Activated naive CD8-positive, alpha-beta T cell treated with anti-CD3 and anti-CD28 coated beads for 36 hours (primary cell): ENCODE results near the gene SH2B3. TPM values are rescaled to one million over a fixed set of nuclear protein-coding genes. Genes with fewer than 3 reads are reported as not detected.

Source experiments
- DNase-seq: peaks from one replicate; pipeline ENCODE4 v3.0.0; 2021
- H3K27ac Mint-ChIP-seq: one replicate; pipeline ENCODE4 v1.8.0; 2022; ENCODE audit warnings: mild to moderate bottlenecking, moderate library complexity, mixed read lengths
- H3K27me3 Mint-ChIP-seq: one replicate; pipeline ENCODE4 v1.8.0; 2022; ENCODE audit warnings: mild to moderate bottlenecking, mixed read lengths
- H3K36me3 Mint-ChIP-seq: one replicate; pipeline ENCODE4 v1.8.0; 2021; ENCODE audit warnings: mild to moderate bottlenecking, mixed read lengths
- H3K4me1 Mint-ChIP-seq: one replicate; pipeline ENCODE4 v1.8.0; 2021; ENCODE audit warnings: mixed read lengths
- H3K4me3 Mint-ChIP-seq: one replicate; pipeline ENCODE4 v1.8.0; 2022; ENCODE audit warnings: mild to moderate bottlenecking, moderate library complexity, mixed read lengths
- H3K9me3 Mint-ChIP-seq: one replicate; pipeline ENCODE4 v1.8.0; 2022; ENCODE audit warnings: mixed read lengths
- total RNA-seq, 2 experiments: library from RNA; stranded (reverse); gene quantifications; one replicate each; pipeline ENCODE4 v1.2.3, GENCODE V29; 2021

Gene SH2B3
- total RNA-seq, result 10 to 100 TPM; 58.5 to 59.4 TPM

DNA sequence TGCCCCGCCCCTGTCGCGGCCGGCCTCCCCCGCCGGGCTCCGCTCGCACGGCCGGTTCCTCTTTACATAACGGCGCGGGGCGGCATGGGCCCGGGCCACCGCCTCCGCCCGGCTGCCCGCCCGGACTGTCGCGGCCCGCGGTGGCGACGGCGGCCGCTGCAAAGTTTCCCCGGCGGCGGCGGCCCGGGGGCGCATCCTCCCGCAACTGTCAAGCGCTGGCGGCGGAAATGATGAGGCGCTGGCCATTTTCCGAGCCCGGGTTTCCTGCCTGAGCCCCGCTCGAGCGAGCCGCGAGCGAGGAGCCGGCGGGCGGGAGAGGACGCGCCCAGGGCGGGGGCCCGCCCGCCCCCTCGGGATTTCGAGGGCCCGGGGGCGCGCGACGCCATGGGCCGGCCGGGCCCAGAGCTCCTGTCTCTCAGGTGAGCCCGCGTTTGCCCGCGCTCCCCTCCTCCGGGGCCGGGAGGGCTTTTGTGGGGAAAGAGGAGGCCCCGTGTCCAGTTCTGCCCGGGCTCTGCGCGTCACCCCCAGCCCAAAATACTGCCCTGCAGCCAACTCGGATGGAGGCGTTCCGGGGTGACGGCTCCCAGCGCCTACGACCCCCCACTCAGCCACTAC is at the start of gene SH2B3:
SH2B3 (plus strand) TSS at position 65 of the 615 bp plus-strand sequence. CDS start 12,223 bp downstream, outside the sequence.
- peak; percentile 85 for DNase-seq
- Mint-ChIP-seq H3K9me3 (no peaks in the 10 kb centered on the region), H3K4me1 (peaks cover 51% of the 10 kb centered on the region), H3K27ac (peak within 1 kb of the TSS; percentile 99), H3K36me3 (peaks cover 32% of the 10 kb centered on the region), H3K4me3 (peak within 1 kb of the TSS; percentile 97), H3K27me3 (no peaks in the 10 kb centered on the region)

GRCh38 chr12:111359231-111359913 is 46.4 kb upstream of the SH2B3 start:
- no peaks in the 10 kb centered on the region for H3K36me3 Mint-ChIP-seq
- H3K27me3 Mint-ChIP-seq, result peaks cover 13% of the 10 kb centered on the region
- no peak overlapping the region for H3K4me3 Mint-ChIP-seq
- no peaks in the 10 kb centered on the region for H3K9me3 Mint-ChIP-seq
- H3K4me1 Mint-ChIP-seq, result peaks cover 16% of the 10 kb centered on the region
- H3K27ac Mint-ChIP-seq, result peak overlapping the region; percentile 67
- peak; percentile 71 for DNase-seq

GRCh38 chr12:111359914-111360276 is 45.8 kb upstream of the SH2B3 start:
- Mint-ChIP-seq H3K9me3 (no peaks in the 10 kb centered on the region), H3K36me3 (no peaks in the 10 kb centered on the region), H3K4me1 (peaks cover 16% of the 10 kb centered on the region), H3K27me3 (peaks cover 13% of the 10 kb centered on the region), H3K27ac (peak overlapping the region; percentile 67), H3K4me3 (no peak overlapping the region)
- DNase-seq, result no peak

DNA sequence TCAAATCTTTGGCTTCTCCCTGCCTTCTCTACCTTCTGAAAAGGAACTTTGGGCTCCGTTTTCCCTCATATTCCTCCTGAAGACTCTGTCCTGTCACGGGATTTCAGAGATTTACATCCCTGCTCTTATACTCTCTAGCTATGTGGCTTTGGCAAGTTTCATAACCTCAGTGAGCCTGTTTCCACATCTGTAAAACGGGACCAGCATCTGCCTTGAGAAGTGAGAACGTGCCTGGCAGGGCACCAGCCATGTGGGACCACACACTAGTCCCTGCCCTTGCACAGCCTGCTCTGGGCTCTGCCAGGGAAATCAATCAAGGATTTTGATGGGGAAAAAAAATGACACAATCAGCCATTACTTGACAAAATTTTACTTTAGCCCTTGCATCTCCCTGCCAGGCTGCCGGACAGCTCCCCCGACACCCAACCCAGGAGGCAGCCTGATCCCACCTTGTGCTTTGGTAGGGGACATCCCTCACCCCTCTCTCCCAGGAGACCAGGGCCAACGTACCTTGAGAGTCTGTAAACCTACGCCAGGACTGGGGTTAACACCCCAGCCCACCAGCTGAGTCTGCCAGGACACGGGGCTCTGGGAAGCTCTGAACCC is 45.3 kb upstream of the SH2B3 start:
- no peak overlapping the region for H3K27ac Mint-ChIP-seq

DNA sequence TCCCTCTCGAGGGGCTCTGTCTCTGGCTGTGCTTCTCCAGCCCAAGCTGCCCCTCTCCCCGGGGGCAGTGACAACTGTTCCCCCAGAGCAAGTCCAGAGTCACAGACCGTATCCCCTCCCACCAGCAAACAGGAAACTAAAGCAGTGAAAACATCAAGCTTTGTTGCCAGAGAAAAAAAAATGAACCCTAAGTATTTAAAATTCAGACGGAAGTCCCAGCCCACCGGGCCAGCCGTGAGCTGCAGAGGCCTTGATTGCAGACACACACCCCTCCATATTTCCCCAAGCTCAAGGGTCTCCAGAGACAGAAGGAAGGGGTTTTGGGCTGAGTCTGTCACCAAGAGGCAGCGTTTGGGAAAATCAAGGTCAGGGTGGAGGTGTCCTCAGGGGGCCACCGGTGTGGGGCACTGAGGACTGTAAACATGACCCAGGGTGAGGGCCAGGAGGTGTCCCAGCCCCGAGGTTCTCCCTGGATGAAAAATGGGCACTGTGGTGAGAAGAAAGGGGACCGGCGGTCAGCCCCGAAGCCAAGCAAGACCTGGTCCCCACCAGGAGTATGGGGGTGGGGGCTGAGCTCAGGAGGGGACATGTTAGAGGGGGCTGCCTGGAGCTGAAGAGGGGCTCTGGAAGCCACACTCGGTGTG is 44.5 kb upstream of the SH2B3 start:
- H3K36me3 Mint-ChIP-seq, result no peaks in the 10 kb centered on the region

More for the DNA sequence above, 45.3 kb upstream of the SH2B3 start:
- Mint-ChIP-seq H3K4me3 (no peak overlapping the region), H3K9me3 (no peaks in the 10 kb centered on the region), H3K4me1 (peaks cover 16% of the 10 kb centered on the region), H3K27me3 (peaks cover 13% of the 10 kb centered on the region), H3K36me3 (no peaks in the 10 kb centered on the region)
- DNase-seq, result no peak

GRCh38 chr12:111361717-111362576 is 43.8 kb upstream of the SH2B3 start:
- Mint-ChIP-seq H3K9me3 (no peaks in the 10 kb centered on the region), H3K27me3 (peaks cover 13% of the 10 kb centered on the region), H3K4me1 (peaks cover 16% of the 10 kb centered on the region), H3K36me3 (no peaks in the 10 kb centered on the region), H3K27ac (no peak overlapping the region), H3K4me3 (no peak overlapping the region)
- DNase-seq, result no peak

More for the DNA sequence above, 44.5 kb upstream of the SH2B3 start:
- no peaks in the 10 kb centered on the region for H3K9me3 Mint-ChIP-seq
- H3K4me1 Mint-ChIP-seq, result peaks cover 16% of the 10 kb centered on the region
- no peak for DNase-seq
- H3K4me3 Mint-ChIP-seq, result no peak overlapping the region
- peaks cover 13% of the 10 kb centered on the region for H3K27me3 Mint-ChIP-seq
- no peak overlapping the region for H3K27ac Mint-ChIP-seq

DNA sequence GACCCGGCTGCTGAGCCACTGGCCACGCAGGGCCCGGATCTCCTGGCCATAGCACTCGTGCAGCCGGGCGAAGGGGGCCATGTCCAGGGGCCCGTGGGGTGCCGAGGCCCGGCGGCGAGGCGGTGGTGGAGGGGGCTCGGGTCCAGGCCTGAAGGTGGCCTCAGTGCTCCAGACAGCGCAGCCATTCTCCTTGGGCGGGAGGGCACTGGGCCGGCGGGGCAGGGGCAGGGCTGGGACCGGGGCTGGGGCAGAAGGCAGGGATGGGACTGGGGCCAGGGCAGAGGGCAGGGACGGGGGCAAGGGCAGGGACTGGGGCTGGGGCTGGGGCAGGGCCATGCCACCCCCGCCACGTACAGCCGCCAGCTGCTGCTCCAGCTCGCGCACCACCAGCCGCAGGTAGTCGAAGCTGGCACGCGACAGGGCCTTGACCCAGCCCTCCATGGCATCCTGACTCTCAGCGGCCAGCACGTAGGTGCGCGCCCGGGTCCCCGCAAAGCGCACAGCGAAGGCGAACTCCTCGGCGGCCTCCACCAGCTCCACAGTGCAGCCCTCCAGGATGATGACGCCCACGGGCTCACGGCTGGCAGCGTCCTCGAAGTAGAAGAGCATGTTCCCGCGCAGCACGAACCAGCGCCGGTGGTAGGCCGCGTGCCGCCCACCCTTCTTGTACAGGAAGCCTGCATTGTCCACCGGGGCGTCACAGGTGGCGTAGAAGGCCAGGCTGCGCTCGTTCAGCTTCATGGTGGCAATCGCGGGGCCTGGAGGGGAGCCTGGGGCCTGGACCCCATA is 42.8 kb upstream of the SH2B3 start:
- H3K9me3 Mint-ChIP-seq, result no peaks in the 10 kb centered on the region
- peaks cover 22% of the 10 kb centered on the region for H3K4me1 Mint-ChIP-seq
- H3K4me3 Mint-ChIP-seq, result no peak overlapping the region
- peaks cover 13% of the 10 kb centered on the region for H3K27me3 Mint-ChIP-seq
- DNase-seq, result no peak
- H3K27ac Mint-ChIP-seq, result no peak overlapping the region
- no peaks in the 10 kb centered on the region for H3K36me3 Mint-ChIP-seq

DNA sequence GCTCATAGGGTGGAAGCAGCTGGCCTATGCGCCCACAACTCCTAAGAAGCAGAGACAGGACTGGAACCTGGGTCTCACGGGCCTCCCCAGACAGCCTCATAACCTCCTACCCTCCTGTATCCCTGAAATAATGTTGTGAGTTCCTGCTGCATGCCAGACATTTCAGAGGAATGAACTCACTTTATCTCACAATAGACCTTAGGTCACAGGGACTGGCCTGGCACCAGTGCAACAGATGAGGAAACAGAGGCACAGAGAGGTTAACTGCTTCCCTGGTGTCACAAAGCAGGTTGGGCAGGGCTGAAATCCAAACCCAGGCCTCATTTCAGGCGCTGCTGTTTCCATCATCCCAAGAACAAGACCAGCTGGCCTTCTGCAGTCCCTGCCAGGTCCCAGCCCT is 42.1 kb upstream of the SH2B3 start:
- H3K9me3 Mint-ChIP-seq, result no peaks in the 10 kb centered on the region
- no peak overlapping the region for H3K4me3 Mint-ChIP-seq
- H3K4me1 Mint-ChIP-seq, result peaks cover 26% of the 10 kb centered on the region
- no peak for DNase-seq
- H3K27ac Mint-ChIP-seq, result no peak overlapping the region
- H3K36me3 Mint-ChIP-seq, result no peaks in the 10 kb centered on the region
- peaks cover 11% of the 10 kb centered on the region for H3K27me3 Mint-ChIP-seq

DNA sequence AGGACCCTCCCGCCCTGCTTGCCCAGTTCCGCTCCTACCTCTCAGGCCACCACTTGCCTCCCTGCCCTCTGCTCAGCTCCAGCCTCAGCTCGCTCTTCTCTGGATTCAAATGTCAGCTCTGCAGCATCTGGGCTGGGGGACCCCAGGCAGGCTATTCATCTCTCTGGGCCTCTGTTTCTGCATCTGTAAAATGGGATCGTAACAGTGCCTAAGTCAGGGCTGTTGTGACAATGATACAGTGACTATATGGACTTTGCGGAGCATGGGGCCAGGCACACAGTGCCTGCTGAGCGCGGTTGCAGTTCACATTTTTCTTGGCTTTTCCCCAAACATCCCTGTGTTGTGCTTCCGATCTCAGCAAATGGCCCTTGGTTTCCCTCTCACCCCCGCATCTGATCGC is 39.6 kb upstream of the SH2B3 start:
- no peak for DNase-seq
- Mint-ChIP-seq H3K9me3 (no peaks in the 10 kb centered on the region), H3K4me3 (no peak overlapping the region)

GRCh38 chr12:111366583-111366982 is 39.1 kb upstream of the SH2B3 start:
- Mint-ChIP-seq H3K4me3 (no peak overlapping the region), H3K27ac (no peak overlapping the region)

More for the DNA sequence above, 39.6 kb upstream of the SH2B3 start:
- H3K36me3 Mint-ChIP-seq, result no peaks in the 10 kb centered on the region
- H3K27ac Mint-ChIP-seq, result no peak overlapping the region
- peaks cover 17% of the 10 kb centered on the region for H3K4me1 Mint-ChIP-seq
- no peaks in the 10 kb centered on the region for H3K27me3 Mint-ChIP-seq

DNA sequence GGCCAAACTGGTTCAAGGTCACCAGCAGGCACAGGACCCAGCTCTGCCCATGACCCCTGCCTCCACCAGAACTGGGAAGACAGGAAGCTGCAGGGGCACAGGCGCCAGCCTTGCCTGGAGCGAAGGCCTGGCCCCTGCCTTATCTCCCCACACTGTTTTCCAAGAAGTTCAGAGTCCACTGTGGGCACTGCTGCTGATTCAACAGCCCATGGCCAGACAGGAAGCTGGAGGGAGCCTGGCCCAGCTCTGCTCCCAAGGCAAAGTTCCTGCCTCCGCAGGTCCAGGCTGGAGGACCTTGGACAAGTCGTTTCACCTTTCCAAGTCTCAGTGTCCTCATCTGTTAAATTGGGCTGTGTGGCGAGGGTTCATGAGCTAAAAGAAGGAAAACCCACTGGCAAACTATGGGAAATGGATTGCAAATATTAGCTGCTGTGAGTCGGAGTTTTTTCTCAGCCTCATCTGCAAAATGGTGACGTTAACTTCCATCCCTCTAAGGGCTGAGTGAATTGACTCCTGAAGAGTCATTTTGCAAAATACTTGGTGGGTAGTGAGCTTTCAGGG is 38.0 kb upstream of the SH2B3 start:
- Mint-ChIP-seq H3K4me3 (peak overlapping the region; percentile 68), H3K36me3 (no peaks in the 10 kb centered on the region), H3K27ac (no peak overlapping the region), H3K9me3 (no peaks in the 10 kb centered on the region), H3K4me1 (peaks cover 14% of the 10 kb centered on the region), H3K27me3 (no peaks in the 10 kb centered on the region)
- no peak for DNase-seq

More at GRCh38 chr12:111366583-111366982, 39.1 kb upstream of the SH2B3 start:
- no peaks in the 10 kb centered on the region for H3K36me3 Mint-ChIP-seq
- no peak for DNase-seq
- no peaks in the 10 kb centered on the region for H3K27me3 Mint-ChIP-seq
- H3K9me3 Mint-ChIP-seq, result no peaks in the 10 kb centered on the region
- peaks cover 14% of the 10 kb centered on the region for H3K4me1 Mint-ChIP-seq

- peaks cover 14% of the 10 kb centered on the region for H3K4me1 Mint-ChIP-seq
- H3K4me3 Mint-ChIP-seq, result peak overlapping the region; percentile 68
- H3K27me3 Mint-ChIP-seq, result no peaks in the 10 kb centered on the region
- no peak overlapping the region for H3K27ac Mint-ChIP-seq
- no peaks in the 10 kb centered on the region for H3K9me3 Mint-ChIP-seq
- no peaks in the 10 kb centered on the region for H3K36me3 Mint-ChIP-seq
- DNase-seq, result no peak
Observed at GRCh38 chr12:111368291-111368787, 37.4 kb upstream of the SH2B3 start.

- H3K36me3 Mint-ChIP-seq, result no peaks in the 10 kb centered on the region
- H3K9me3 Mint-ChIP-seq, result no peaks in the 10 kb centered on the region
- no peaks in the 10 kb centered on the region for H3K27me3 Mint-ChIP-seq
- DNase-seq, result peak; percentile 85
- H3K4me1 Mint-ChIP-seq, result peaks cover 14% of the 10 kb centered on the region
- H3K4me3 Mint-ChIP-seq, result peak within 1 kb of the TSS; percentile 76
- no peak within 1 kb of the TSS for H3K27ac Mint-ChIP-seq
Observed at GRCh38 chr12:111368788-111369495, 36.8 kb upstream of the SH2B3 start, which contains the start of gene PHETA1. Gene PHETA1 (minus strand): TSS chr12:111369095. CDS start chr12:111363427, 5,668 bp downstream.
